ENCODE data around the gene VPS26A.

The VPS26A gene

DNA sequence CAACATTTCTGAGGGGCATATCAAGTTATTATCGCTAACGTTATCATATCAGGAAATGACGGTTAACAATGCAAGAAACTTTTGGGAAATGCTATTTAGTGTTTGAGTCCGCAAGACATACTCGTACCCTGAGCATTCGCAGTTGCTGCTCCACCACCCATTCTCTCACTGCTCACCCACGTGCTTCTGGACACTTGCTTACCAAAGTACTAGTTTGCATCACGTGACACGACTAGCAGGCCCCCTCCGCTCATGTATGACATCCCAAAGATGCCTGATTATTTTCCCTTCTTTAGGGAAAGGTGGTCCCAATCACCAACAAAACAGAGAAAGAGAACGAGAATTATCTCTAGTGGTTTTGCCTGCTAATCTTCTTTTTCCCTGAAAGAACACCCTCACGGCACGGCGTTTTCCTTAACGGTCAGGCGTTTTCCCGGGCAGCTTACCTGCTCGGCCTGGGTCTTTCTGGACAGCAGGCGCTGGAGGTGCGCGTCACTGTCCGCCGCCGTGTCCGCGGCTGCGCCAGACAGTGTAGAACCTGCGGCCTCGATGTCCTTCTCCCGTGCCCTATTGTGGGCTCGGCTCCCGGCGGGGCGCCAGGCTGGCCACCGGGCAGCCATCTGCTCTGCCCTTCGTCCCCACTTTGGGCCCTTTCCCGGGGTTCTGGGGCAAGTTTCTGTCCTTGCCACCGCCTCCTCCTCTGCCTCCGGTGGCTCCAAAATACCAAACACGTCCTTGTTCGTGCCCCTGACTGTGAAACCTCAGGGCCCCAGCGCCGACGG lies 56.0 kb downstream of the VPS26A start, which contains the start of gene SUPV3L1:
Gene SUPV3L1 (plus strand): TSS at position 492 of the 782 bp plus-strand sequence. CDS start 58 bp downstream, at position 550.
- Mint-ChIP-seq H3K27me3 (no peaks in the 10 kb centered on the region), H3K4me3 (peak within 1 kb of the TSS; percentile 95), H3K36me3 (ENCODE audit: low read depth) (peaks cover 16% of the 10 kb centered on the region)

DNA sequence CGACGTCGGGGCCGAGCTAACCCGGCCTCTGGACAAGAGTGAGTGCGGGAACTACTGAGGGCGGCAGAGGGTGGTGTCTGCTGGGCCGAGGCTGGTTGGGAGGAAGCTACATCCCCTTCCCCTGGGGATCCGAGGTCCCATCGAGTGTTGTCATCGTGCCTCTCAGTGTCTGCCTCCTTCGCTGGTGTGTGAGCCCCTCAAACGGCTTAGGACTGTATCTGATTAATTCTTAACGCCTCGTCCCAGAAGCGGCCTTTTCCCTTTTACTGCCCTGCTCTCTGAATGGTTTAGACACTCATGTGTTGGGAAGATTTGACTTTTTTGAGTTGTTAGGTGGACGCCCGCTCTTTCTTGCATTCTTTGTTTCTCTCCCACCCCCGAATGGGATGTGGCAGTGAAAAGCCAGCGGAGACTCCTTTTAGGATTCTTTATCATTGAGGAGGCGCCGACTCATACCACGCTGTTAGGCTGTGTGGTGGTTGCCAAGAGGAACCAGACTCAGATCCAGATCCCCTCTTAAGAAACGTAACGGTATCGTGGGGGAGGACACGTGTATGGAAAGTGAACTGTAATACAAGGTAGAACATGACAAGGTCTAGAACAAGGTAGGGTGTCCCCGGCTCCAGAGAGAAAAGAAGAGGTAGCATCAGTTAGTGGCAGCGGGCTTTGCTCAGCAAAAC lies 56.7 kb downstream of the VPS26A start:
- no peaks in the 10 kb centered on the region for H3K27me3 Mint-ChIP-seq
- H3K4me3 Mint-ChIP-seq = peak overlapping the region; percentile 95
- peaks cover 45% of the 10 kb centered on the region for H3K4me1 Mint-ChIP-seq (ENCODE audit: low read depth)
- H3K36me3 Mint-ChIP-seq (ENCODE audit: low read depth) = peaks cover 19% of the 10 kb centered on the region
- peak overlapping the region; percentile 100 for H3K27ac Mint-ChIP-seq
- H3K9me3 Mint-ChIP-seq = no peaks in the 10 kb centered on the region

More for the DNA sequence above, 56.0 kb downstream of the VPS26A start, which contains the start of gene SUPV3L1:
- Mint-ChIP-seq H3K27ac (peak within 1 kb of the TSS; percentile 100), H3K9me3 (no peaks in the 10 kb centered on the region), H3K4me1 (ENCODE audit: low read depth) (peaks cover 45% of the 10 kb centered on the region)

DNA sequence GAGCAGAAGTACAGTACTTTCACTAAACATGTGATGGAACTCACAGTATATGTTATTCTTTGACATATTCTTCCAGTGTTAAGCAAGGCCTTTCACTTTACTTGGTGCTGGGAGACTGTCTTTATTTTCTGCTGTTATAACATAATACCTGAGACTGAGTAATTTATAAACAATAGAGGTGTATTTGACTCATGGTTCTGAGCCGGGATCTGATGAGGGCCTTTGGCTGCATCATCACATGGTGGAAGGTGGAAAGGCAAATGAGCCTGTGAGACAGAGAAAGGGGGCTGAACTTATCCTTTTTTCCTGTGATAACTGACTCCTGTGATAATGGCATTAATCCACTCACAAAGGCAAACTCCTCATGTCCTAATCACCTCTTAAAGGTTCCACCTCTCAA lies 57.5 kb downstream of the VPS26A start:
- Mint-ChIP-seq H3K27ac (peak overlapping the region; percentile 100), H3K4me1 (ENCODE audit: low read depth) (peaks cover 45% of the 10 kb centered on the region), H3K9me3 (no peaks in the 10 kb centered on the region), H3K36me3 (ENCODE audit: low read depth) (peaks cover 27% of the 10 kb centered on the region), H3K4me3 (peak overlapping the region; percentile 95), H3K27me3 (no peaks in the 10 kb centered on the region)

- Mint-ChIP-seq H3K27me3 (no peaks in the 10 kb centered on the region), H3K9me3 (no peaks in the 10 kb centered on the region), H3K27ac (no peak overlapping the region), H3K4me1 (ENCODE audit: low read depth) (peaks cover 45% of the 10 kb centered on the region), H3K36me3 (ENCODE audit: low read depth) (peaks cover 33% of the 10 kb centered on the region), H3K4me3 (no peak overlapping the region)
These were observed 58.0 kb downstream of the VPS26A start for GRCh38 chr10:69182005-69182404.

- peaks cover 61% of the 10 kb centered on the region for H3K36me3 Mint-ChIP-seq (ENCODE audit: low read depth)
- no peaks in the 10 kb centered on the region for H3K27me3 Mint-ChIP-seq
- H3K9me3 Mint-ChIP-seq = no peaks in the 10 kb centered on the region
- H3K27ac Mint-ChIP-seq = no peak overlapping the region
- no peak overlapping the region for H3K4me3 Mint-ChIP-seq
- H3K4me1 Mint-ChIP-seq (ENCODE audit: low read depth) = peaks cover 22% of the 10 kb centered on the region
These were observed 62.5 kb downstream of the VPS26A start for GRCh38 chr10:69186524-69186923.

DNA sequence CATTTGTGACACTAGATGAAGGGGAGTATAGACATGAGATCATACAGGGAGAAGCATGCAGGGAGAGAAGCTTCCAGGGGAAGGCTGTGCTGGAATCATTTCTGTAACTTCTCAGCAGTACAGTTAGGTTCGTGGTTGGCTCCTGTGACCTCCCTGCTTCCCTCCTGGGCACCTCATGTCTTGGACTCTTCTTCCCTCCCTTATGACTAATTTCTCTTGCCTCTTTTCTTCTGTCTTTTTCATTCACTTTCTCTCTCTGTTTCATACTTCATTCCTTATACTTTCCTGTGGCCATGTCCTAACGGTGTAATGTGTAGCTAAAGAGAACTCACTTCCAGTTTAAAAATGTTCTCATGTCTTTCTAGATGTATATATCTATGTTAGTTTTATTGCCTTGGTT lies 77.1 kb downstream of the VPS26A start:
- peaks cover 30% of the 10 kb centered on the region for H3K4me1 Mint-ChIP-seq (ENCODE audit: low read depth)
- H3K27ac Mint-ChIP-seq = peak overlapping the region; percentile 84
- H3K36me3 Mint-ChIP-seq (ENCODE audit: low read depth) = peaks cover 45% of the 10 kb centered on the region
- no peak overlapping the region for H3K4me3 Mint-ChIP-seq
- no peaks in the 10 kb centered on the region for H3K27me3 Mint-ChIP-seq
- H3K9me3 Mint-ChIP-seq = no peaks in the 10 kb centered on the region

- Mint-ChIP-seq H3K4me1 (ENCODE audit: low read depth) (peaks cover 35% of the 10 kb centered on the region), H3K36me3 (ENCODE audit: low read depth) (peaks cover 47% of the 10 kb centered on the region), H3K4me3 (no peak overlapping the region), H3K9me3 (no peaks in the 10 kb centered on the region), H3K27ac (peak overlapping the region; percentile 21), H3K27me3 (no peaks in the 10 kb centered on the region)
These were observed 78.4 kb downstream of the VPS26A start for GRCh38 chr10:69202332-69202731.

- Mint-ChIP-seq H3K27me3 (no peaks in the 10 kb centered on the region), H3K9me3 (no peaks in the 10 kb centered on the region), H3K36me3 (ENCODE audit: low read depth) (peaks cover 33% of the 10 kb centered on the region), H3K4me3 (no peak overlapping the region), H3K27ac (no peak overlapping the region), H3K4me1 (ENCODE audit: low read depth) (peaks cover 33% of the 10 kb centered on the region)
These were observed 84.8 kb downstream of the VPS26A start for GRCh38 chr10:69208761-69209160.

DNA sequence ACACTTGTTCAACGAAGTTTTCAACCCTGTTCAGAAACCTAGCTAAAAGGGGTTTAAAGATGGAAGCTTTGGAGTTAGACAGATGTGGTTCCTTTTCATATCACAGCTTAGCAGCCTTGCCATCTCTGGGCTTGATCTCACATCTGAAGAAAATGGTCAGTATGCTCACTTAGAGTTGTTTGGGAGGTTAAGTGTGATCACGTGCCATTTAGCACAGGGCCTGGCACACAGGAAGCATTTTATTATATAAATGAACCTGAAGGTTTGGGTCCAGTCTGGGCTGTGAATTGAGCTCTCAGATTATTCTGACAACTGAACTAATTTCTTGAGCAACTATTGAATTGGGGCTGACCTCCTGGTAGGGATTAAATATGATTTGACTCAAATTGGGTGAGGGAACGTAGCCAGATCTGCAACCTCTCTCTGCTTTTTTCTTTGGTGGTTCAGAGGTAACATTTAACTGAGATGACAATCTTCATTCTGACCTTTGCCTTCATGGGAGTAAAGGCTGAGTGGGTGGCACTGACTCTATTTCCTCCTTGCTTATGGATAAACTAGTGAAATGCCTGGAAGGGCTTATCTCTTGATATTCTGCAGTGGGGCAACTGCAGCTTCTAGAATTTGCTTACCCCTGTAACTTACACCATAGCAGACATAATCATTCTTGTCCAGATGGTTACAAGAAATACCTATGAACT lies 86.0 kb downstream of the VPS26A start:
- peak overlapping the region; percentile 3 for H3K27ac Mint-ChIP-seq
- H3K4me1 Mint-ChIP-seq (ENCODE audit: low read depth) = peaks cover 40% of the 10 kb centered on the region
- no peaks in the 10 kb centered on the region for H3K27me3 Mint-ChIP-seq
- peaks cover 33% of the 10 kb centered on the region for H3K36me3 Mint-ChIP-seq (ENCODE audit: low read depth)
- no peak overlapping the region for H3K4me3 Mint-ChIP-seq
- no peaks in the 10 kb centered on the region for H3K9me3 Mint-ChIP-seq

- Mint-ChIP-seq H3K4me3 (no peak overlapping the region), H3K4me1 (ENCODE audit: low read depth) (peaks cover 44% of the 10 kb centered on the region), H3K9me3 (no peaks in the 10 kb centered on the region), H3K36me3 (ENCODE audit: low read depth) (peaks cover 28% of the 10 kb centered on the region), H3K27me3 (no peaks in the 10 kb centered on the region), H3K27ac (no peak overlapping the region)
These were observed 87.1 kb downstream of the VPS26A start for GRCh38 chr10:69211104-69211503.

DNA sequence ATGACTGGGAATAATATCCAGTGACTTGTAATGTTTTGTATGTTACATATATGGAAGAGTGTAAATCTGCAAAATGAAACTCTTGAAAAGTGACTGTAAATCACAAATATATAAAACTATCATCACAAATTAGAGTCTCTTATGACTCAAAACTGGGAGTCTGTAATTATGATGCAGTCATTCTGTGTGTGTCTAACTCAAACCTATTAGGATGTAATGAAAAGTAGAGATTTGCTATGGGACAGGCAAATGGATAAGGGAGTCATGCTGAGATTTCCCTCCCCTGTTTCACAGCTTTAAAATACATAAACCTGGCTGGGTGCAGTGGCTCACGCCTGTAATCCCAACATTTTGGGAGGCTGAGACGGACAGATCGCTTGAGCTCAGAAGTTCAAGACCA lies 87.5 kb downstream of the VPS26A start:
- peaks cover 40% of the 10 kb centered on the region for H3K4me1 Mint-ChIP-seq (ENCODE audit: low read depth)
- no peaks in the 10 kb centered on the region for H3K9me3 Mint-ChIP-seq
- H3K4me3 Mint-ChIP-seq = no peak overlapping the region
- H3K27ac Mint-ChIP-seq = no peak overlapping the region
- no peaks in the 10 kb centered on the region for H3K27me3 Mint-ChIP-seq
- H3K36me3 Mint-ChIP-seq (ENCODE audit: low read depth) = peaks cover 24% of the 10 kb centered on the region

- H3K27me3 Mint-ChIP-seq = no peaks in the 10 kb centered on the region
- no peak overlapping the region for H3K27ac Mint-ChIP-seq
- no peaks in the 10 kb centered on the region for H3K9me3 Mint-ChIP-seq
- peaks cover 40% of the 10 kb centered on the region for H3K4me1 Mint-ChIP-seq (ENCODE audit: low read depth)
- H3K4me3 Mint-ChIP-seq = no peak overlapping the region
- peaks cover 11% of the 10 kb centered on the region for H3K36me3 Mint-ChIP-seq (ENCODE audit: low read depth)
These were observed 89.8 kb downstream of the VPS26A start for GRCh38 chr10:69213591-69214311.

- H3K4me3 Mint-ChIP-seq = no peak overlapping the region
- no peaks in the 10 kb centered on the region for H3K9me3 Mint-ChIP-seq
- no peaks in the 10 kb centered on the region for H3K27me3 Mint-ChIP-seq
- peaks cover 36% of the 10 kb centered on the region for H3K4me1 Mint-ChIP-seq (ENCODE audit: low read depth)
- H3K36me3 Mint-ChIP-seq (ENCODE audit: low read depth) = peaks cover 5% of the 10 kb centered on the region
- peak overlapping the region; percentile 31 for H3K27ac Mint-ChIP-seq
These were observed 90.7 kb downstream of the VPS26A start for GRCh38 chr10:69214666-69215131.

- Mint-ChIP-seq H3K9me3 (no peaks in the 10 kb centered on the region), H3K27me3 (no peaks in the 10 kb centered on the region), H3K4me1 (ENCODE audit: low read depth) (peaks cover 27% of the 10 kb centered on the region), H3K36me3 (ENCODE audit: low read depth) (no peaks in the 10 kb centered on the region), H3K4me3 (peak overlapping the region; percentile 11), H3K27ac (no peak overlapping the region)
These were observed 91.6 kb downstream of the VPS26A start for GRCh38 chr10:69215405-69216171.

All from stimulated activated naive CD8-positive, alpha-beta T cell treated with anti-CD3 and anti-CD28 coated beads, Interleukin-15, Interleukin-2, amounts not matched to agents 100 ng/mL and 50 ng/mL, for 24 hours (primary cell).